Karpas-422 (cell line): ENCODE data around the gene CFAP300. TPM values are rescaled to one million over a fixed set of nuclear protein-coding genes. Genes with fewer than 3 reads are reported as not detected.

Source experiments
- DNase-seq: peaks from one replicate; pipeline ENCODE4 v3.0.0-alpha.2; 2015
- H2AFZ ChIP-seq: fragments of 200-600 bp; sonication (generic); 2 replicates; pipeline ENCODE4 v1.6.1; 2014; ENCODE audit warnings: antibody characterized with exemption, low read length, mixed read lengths
- H3K27ac ChIP-seq: fragments of 200-600 bp; sonication (generic); 2 replicates; pipeline ENCODE4 v1.5.1; 2014; ENCODE audit warnings: mild to moderate bottlenecking, low read length, moderate library complexity
- H3K27me3 ChIP-seq: fragments of 200-600 bp; sonication (generic); 2 replicates; pipeline ENCODE4 v1.6.1; 2014; ENCODE audit warnings: low read length, mixed read lengths
- H3K36me3 ChIP-seq: fragments of 200-600 bp; sonication (generic); 2 replicates; pipeline ENCODE4 v1.6.1; 2014; ENCODE audit warnings: low read length, mixed read lengths; ENCODE audit not compliant: insufficient read depth
- H3K4me1 ChIP-seq: fragments of 200-600 bp; sonication (generic); 2 replicates; pipeline ENCODE4 v1.6.1; 2014; ENCODE audit warnings: mild to moderate bottlenecking, low read length, mixed read lengths
- H3K4me2 ChIP-seq: fragments of 200-600 bp; sonication (generic); 2 replicates; pipeline ENCODE4 v1.6.1; 2014; ENCODE audit warnings: low read length, low read depth, mild to moderate bottlenecking; ENCODE audit not compliant: poor library complexity, severe bottlenecking
- H3K4me3 ChIP-seq: fragments of 200-600 bp; sonication (generic); 2 replicates; pipeline ENCODE4 v1.5.1; 2014; ENCODE audit warnings: mild to moderate bottlenecking, antibody characterized with exemption, low read length, mixed read lengths
- H3K79me2 ChIP-seq: fragments of 200-600 bp; sonication (generic); 2 replicates; pipeline ENCODE4 v1.6.1; 2014; ENCODE audit warnings: mild to moderate bottlenecking, low read length, mixed read lengths
- H3K9ac ChIP-seq: fragments of 200-600 bp; sonication (generic); 2 replicates; pipeline ENCODE4 v1.6.0; 2014; ENCODE audit warnings: low read length
- H3K9me2 ChIP-seq: fragments of 200-600 bp; sonication (generic), shearing (Covaris generic); replicated peaks from 2 replicates; pipeline ENCODE4 v1.6.0; 2014; ENCODE audit warnings: mild to moderate bottlenecking, low read length, moderate library complexity; ENCODE audit not compliant: insufficient read depth
- H3K9me3 ChIP-seq: fragments of 300-700, 200-600 bp; sonication (generic); 2 replicates; pipeline ENCODE4 v1.6.1; 2014; ENCODE audit warnings: low read length, mixed read lengths
- H4K20me1 ChIP-seq: fragments of 200-600 bp; sonication (generic); 2 replicates; pipeline ENCODE4 v1.6.1; 2014; ENCODE audit warnings: mild to moderate bottlenecking, antibody characterized with exemption, low read length, low read depth; ENCODE audit not compliant: insufficient read depth
- total RNA-seq: library from RNA; depleted of rRNA; stranded (reverse); fragments of >200 nt; shearing (Covaris generic); gene quantifications from 2 replicates; pipeline ENCODE4 v1.2.3, GENCODE V29; 2014; ENCODE audit warnings: low replicate concordance

The CFAP300 gene
- total RNA-seq, 1 experiment from 2014 or later = not detected

DNA sequence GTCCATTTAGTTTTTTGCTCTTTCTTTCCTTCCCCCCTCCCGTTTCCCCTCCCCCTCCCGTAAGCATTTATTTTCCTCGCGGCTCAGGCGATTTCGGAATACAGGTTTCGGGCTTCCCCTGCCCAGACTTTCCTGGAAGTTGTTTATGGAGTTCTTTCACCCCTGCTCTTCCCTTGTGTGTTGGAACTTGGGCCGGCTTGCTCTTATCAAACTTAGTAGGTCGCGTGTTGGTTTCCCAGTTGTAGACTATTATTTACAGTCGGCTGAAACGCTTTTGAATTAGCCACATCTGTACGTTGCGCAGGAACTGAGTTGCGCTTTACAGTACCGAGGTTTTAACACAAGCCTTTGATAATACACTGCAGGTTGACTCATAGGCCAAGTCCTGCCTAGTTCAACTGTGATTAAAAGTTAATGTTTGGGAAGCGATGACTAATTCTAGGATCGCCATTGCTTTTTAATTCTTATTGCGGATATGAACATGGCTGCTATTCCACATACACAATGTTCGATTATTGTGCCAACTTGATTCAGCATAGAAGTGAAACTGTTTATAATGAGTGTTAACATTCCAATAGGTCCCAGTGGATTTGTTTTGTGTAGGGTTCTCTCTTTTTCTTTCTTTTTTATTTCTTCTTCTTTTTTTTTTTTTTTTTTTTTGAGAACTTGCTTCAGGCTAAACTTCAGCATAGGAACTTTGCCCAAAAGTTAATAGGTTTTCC lies 64.7 kb downstream of the CFAP300 start:
- Histone ChIP-seq H3K36me3 (no peaks in the 10 kb centered on the region), H2AFZ (no peak overlapping the region), H3K79me2 (no peaks in the 10 kb centered on the region), H3K4me1 (peaks cover 8% of the 10 kb centered on the region), H4K20me1 (no peaks in the 10 kb centered on the region), H3K9me2 (no peaks in the 10 kb centered on the region), H3K4me2 (no peak overlapping the region), H3K9ac (no peak overlapping the region), H3K4me3 (no peak overlapping the region), H3K9me3 (no peaks in the 10 kb centered on the region), H3K27ac (no peak overlapping the region), H3K27me3 (no peaks in the 10 kb centered on the region)
- no peak for DNase-seq

DNA sequence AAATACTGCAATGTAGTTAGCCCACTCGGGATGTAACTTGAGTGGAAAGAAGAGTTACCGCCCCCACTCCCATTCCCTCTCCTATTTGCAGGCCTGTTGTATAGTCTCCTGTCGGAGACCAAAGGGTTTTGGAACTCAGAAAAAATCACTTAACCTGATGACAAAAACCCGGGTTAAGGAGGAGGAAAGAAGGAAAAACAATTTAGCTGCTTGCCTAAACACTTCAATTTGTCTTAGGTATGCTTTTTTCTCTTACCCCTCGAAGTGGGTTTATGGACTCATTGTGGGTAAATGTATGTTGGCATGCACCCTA lies 65.2 kb downstream of the CFAP300 start:
- H3K27ac ChIP-seq = no peak overlapping the region
- H3K27me3 ChIP-seq = no peaks in the 10 kb centered on the region
- peaks cover 8% of the 10 kb centered on the region for H3K4me1 ChIP-seq
- no peak overlapping the region for H3K4me2 ChIP-seq
- no peaks in the 10 kb centered on the region for H4K20me1 ChIP-seq
- H3K36me3 ChIP-seq = no peaks in the 10 kb centered on the region
- H3K4me3 ChIP-seq = no peak overlapping the region
- no peaks in the 10 kb centered on the region for H3K9me3 ChIP-seq
- H3K9me2 ChIP-seq = no peaks in the 10 kb centered on the region
- H2AFZ ChIP-seq = no peak overlapping the region
- H3K79me2 ChIP-seq = no peaks in the 10 kb centered on the region
- no peak overlapping the region for H3K9ac ChIP-seq
- no peak for DNase-seq

DNA sequence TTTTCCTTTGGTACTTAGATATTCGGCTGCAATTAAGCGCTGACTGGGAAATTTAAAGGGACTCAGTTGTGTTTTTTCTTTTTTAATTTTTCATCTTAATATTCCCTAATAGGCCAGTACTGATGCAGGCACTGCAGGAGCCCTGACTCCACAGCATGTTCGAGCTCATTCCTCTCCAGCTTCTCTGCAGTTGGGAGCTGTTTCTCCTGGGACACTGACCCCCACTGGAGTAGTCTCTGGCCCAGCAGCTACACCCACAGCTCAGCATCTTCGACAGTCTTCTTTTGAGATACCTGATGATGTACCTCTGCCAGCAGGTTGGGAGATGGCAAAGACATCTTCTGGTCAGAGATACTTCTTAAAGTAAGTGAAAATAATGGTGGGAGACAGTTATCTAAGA lies 66.8 kb downstream of the CFAP300 start:
- Histone ChIP-seq H2AFZ (no peak overlapping the region), H3K36me3 (no peaks in the 10 kb centered on the region), H3K4me1 (peaks cover 8% of the 10 kb centered on the region), H3K9me2 (no peaks in the 10 kb centered on the region), H3K27ac (no peak overlapping the region), H3K79me2 (no peaks in the 10 kb centered on the region), H3K9me3 (no peaks in the 10 kb centered on the region), H3K4me3 (no peak overlapping the region), H3K27me3 (no peaks in the 10 kb centered on the region), H3K4me2 (no peak overlapping the region), H3K9ac (no peak overlapping the region), H4K20me1 (no peaks in the 10 kb centered on the region)
- no peak for DNase-seq

DNA sequence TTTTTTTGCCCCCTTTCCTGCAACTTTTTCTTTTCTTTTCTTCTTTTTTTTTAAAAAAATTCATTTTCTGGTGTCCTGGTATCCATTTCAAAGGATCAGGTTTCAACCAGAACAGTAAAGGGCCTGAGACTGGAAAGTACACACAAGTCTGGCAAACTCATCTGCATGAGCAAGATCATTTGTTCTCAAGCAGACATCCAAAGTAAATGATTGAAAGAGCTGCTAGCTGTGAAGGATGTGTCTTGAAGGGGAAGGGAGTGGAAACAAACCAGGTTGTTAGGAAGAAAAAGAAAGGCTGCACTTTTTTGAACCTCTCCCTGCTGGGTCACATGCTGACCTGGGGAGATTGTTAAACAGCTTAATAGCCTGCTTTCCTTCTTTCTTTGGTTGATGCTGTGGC lies 68.3 kb downstream of the CFAP300 start:
- no peaks in the 10 kb centered on the region for H3K27me3 ChIP-seq
- DNase-seq = no peak
- no peaks in the 10 kb centered on the region for H3K79me2 ChIP-seq
- H3K9ac ChIP-seq = no peak overlapping the region
- no peak overlapping the region for H2AFZ ChIP-seq
- H4K20me1 ChIP-seq = no peaks in the 10 kb centered on the region
- no peaks in the 10 kb centered on the region for H3K4me1 ChIP-seq
- no peak overlapping the region for H3K27ac ChIP-seq
- no peaks in the 10 kb centered on the region for H3K9me3 ChIP-seq
- no peaks in the 10 kb centered on the region for H3K9me2 ChIP-seq
- no peak overlapping the region for H3K4me2 ChIP-seq
- no peak overlapping the region for H3K4me3 ChIP-seq
- no peaks in the 10 kb centered on the region for H3K36me3 ChIP-seq

DNA sequence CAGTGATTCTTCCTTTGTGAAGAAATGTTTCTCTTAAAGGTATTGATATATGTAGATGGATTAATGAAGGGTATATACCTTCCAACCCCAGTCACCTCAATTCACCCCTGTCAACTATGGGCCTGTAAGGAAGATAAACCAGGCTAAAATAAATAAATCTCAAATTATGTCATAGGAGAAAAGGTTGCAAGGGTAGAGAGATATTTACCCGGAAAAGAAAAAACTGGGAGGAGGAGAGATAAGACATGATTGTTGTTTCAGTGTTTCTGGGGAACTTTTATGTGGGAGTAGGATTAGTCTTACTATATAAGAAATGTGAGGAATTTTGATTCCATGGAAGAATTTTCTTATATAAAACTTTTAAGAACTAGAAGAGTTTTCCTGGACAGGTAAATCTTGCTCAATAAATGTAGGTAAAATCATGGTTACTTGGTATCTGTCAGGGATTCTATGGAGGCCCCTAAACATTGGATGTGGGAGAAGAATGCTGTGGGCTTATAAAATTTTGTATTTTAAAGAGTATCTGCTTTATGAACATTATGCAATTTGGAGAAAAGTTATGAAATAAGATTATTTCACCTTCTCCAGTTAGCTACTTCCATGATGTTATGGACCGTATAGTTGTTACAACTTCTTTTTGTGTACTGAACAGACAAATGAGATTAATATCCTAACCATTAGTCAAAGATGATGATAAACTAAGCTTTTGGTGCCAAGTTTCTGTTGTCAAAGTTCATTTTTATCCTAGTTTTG lies 69.4 kb downstream of the CFAP300 start:
- DNase-seq = no peak
- Histone ChIP-seq H3K27me3 (no peaks in the 10 kb centered on the region), H3K9ac (no peak overlapping the region), H3K79me2 (no peaks in the 10 kb centered on the region), H3K4me3 (no peak overlapping the region), H3K9me2 (no peaks in the 10 kb centered on the region), H3K27ac (no peak overlapping the region), H3K4me1 (no peaks in the 10 kb centered on the region), H4K20me1 (no peaks in the 10 kb centered on the region), H3K9me3 (no peaks in the 10 kb centered on the region), H3K36me3 (no peaks in the 10 kb centered on the region), H2AFZ (no peak overlapping the region), H3K4me2 (no peak overlapping the region)

DNA sequence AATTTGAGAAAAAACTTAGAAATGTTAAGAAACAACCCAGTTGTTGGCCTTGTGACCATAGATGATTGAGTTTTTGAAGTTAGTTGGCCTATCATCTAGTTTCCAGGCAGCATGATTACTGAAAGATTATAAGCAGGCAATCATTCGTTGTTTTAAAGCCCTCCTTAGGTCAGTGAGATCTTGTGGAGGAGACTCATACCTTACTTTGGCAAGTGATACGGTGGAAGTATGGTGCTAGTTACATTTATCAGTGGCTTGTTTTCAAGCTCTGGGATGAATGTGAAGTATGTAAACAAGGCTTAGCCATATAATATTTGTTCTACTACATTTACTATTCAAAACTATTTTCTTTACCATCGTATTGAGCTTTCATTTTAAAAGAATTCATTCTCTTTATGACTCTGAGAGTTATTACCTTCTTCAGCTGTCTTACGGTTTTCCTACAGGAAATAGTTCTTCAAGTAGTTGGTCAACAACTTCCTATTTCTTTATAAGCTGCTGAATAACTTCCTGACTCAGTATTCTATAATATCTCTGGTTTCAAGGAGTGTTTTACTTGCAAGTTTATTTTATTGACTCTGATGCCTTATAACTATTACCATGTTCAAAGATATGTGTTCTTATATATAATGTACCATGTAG lies 70.4 kb downstream of the CFAP300 start:
- Histone ChIP-seq H3K9me3 (no peaks in the 10 kb centered on the region), H3K4me3 (no peak overlapping the region), H3K9ac (no peak overlapping the region), H3K36me3 (no peaks in the 10 kb centered on the region), H4K20me1 (no peaks in the 10 kb centered on the region), H3K4me1 (no peaks in the 10 kb centered on the region), H2AFZ (no peak overlapping the region), H3K9me2 (no peaks in the 10 kb centered on the region), H3K4me2 (no peak overlapping the region), H3K27me3 (no peaks in the 10 kb centered on the region), H3K27ac (no peak overlapping the region), H3K79me2 (no peaks in the 10 kb centered on the region)
- DNase-seq = no peak

DNA sequence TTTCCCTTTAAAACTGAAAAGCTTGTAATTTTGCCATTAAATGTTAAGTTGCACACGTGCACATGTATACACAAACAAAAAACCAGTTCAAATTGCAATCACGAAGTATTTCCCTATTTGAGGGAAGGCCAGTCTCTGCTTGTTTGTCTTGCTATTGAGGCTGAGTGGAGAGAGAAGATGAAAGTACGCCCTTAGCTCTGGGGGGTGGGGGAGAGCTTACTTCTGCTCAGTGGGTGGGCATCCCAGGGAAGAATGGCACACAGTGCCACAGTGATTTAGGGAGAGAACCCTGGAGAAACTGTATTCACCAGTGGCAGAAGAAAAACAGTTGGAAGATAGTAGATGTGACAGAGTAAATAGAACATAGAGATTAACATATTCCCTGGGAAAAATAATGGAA lies 71.7 kb downstream of the CFAP300 start:
- no peak overlapping the region for H3K27ac ChIP-seq
- no peaks in the 10 kb centered on the region for H3K9me3 ChIP-seq
- no peaks in the 10 kb centered on the region for H3K9me2 ChIP-seq
- H3K4me3 ChIP-seq = no peak overlapping the region
- H3K79me2 ChIP-seq = no peaks in the 10 kb centered on the region
- no peak overlapping the region for H3K4me2 ChIP-seq
- no peak overlapping the region for H2AFZ ChIP-seq
- H4K20me1 ChIP-seq = no peaks in the 10 kb centered on the region
- H3K9ac ChIP-seq = no peak overlapping the region
- DNase-seq = no peak
- H3K4me1 ChIP-seq = no peaks in the 10 kb centered on the region
- H3K27me3 ChIP-seq = no peaks in the 10 kb centered on the region
- no peaks in the 10 kb centered on the region for H3K36me3 ChIP-seq

DNA sequence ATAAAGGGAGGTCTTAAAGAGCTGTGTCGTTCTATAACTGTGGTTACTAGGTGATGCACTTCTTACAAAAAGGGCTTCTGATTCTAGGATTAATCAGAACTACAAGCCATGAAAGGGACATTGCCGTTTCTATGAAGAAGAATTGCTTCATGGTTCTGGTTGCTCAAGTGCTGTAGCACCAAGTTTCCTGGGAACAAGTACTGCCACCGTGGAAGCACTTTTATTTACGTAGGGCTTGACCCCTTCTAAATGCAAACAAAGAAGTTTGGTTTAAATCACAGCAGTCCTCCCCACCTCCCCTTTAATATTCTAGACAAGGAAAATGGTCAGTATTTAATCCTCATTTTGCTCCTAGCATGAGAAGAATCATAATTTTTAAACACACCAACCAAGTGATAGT lies 72.8 kb downstream of the CFAP300 start:
- DNase-seq = no peak
- Histone ChIP-seq H3K27ac (no peak overlapping the region), H3K4me1 (no peaks in the 10 kb centered on the region), H3K9ac (no peak overlapping the region), H3K79me2 (no peaks in the 10 kb centered on the region), H4K20me1 (no peaks in the 10 kb centered on the region), H2AFZ (no peak overlapping the region), H3K9me2 (no peaks in the 10 kb centered on the region), H3K9me3 (no peaks in the 10 kb centered on the region), H3K4me3 (no peak overlapping the region), H3K36me3 (no peaks in the 10 kb centered on the region), H3K4me2 (no peak overlapping the region), H3K27me3 (no peaks in the 10 kb centered on the region)
